HepG2 (cell line): ENCODE data around the gene ADH4. TPM values are rescaled to one million over a fixed set of nuclear protein-coding genes. Genes with fewer than 3 reads are reported as not detected.

Source experiments
- CBX5 ChIP-seq: sonication (generic); formaldehyde crosslinking; IDR thresholded peaks from 2 replicates; pipeline ENCODE4 v1.4.0; 2020; ENCODE audit warnings: missing genetic modification reagents, borderline replicate concordance
- CCAR2 ChIP-seq: fragments of 200-400 bp; formaldehyde crosslinking; optimal IDR thresholded peaks from 2 replicates; pipeline ENCODE3; 2018; ENCODE audit warnings: low read depth, mild to moderate bottlenecking, low read length, moderate library complexity
- CEBPB ChIP-seq: IDR thresholded peaks from 2 replicates; pipeline ENCODE4 v1.6.1; 2011; ENCODE audit warnings: low read depth, low read length, improper control_type of control experiment, borderline replicate concordance
- FOXO1 ChIP-seq: sonication (generic); formaldehyde crosslinking; IDR thresholded peaks from 2 replicates; pipeline ENCODE4 v1.4.0; 2020; ENCODE audit warnings: missing genetic modification reagents
- KLF15 ChIP-seq: sonication (generic); formaldehyde crosslinking; IDR thresholded peaks from 2 replicates; pipeline ENCODE4 v1.8.1; 2023; ENCODE audit warnings: borderline replicate concordance, mild to moderate bottlenecking, inconsistent platforms, missing genetic modification reagents, mixed read lengths
- KMT2B ChIP-seq: IDR thresholded peaks from 2 replicates; pipeline ENCODE4 v1.6.1; 2016; ENCODE audit warnings: missing genetic modification reagents, missing compliant biosample characterization
- NFKBIZ ChIP-seq: IDR thresholded peaks from 2 replicates; pipeline ENCODE4 v1.6.1; 2018; ENCODE audit warnings: missing genetic modification reagents, missing compliant biosample characterization
- PRDM15 ChIP-seq: sonication (generic); formaldehyde crosslinking; IDR thresholded peaks from 2 replicates; pipeline ENCODE4 v1.4.0; 2020; ENCODE audit warnings: missing genetic modification reagents
- RERE ChIP-seq: IDR thresholded peaks from 2 replicates; pipeline ENCODE4 v1.6.1; 2016; ENCODE audit warnings: low read depth, missing genetic modification reagents, missing compliant biosample characterization
- SKI ChIP-seq: fragments of 450-650 bp; IDR thresholded peaks from one replicate; pipeline ENCODE4 v1.6.1; 2018; ENCODE audit warnings: mild to moderate bottlenecking; ENCODE audit not compliant: partially characterized antibody
- SNAI1 ChIP-seq: sonication (generic); formaldehyde crosslinking; IDR thresholded peaks from 2 replicates; pipeline ENCODE4 v1.5.0; 2020; ENCODE audit warnings: mild to moderate bottlenecking, missing genetic modification reagents, borderline replicate concordance
- SOX5 ChIP-seq: IDR thresholded peaks from 2 replicates; pipeline ENCODE4 v1.6.1; 2016; ENCODE audit warnings: borderline replicate concordance
- ZBTB21 ChIP-seq: sonication (generic); formaldehyde crosslinking; IDR thresholded peaks from 2 replicates; pipeline ENCODE4 v1.4.0; 2020; ENCODE audit warnings: missing genetic modification reagents
- ZC3H13 ChIP-seq: sonication (generic); formaldehyde crosslinking; IDR thresholded peaks from 2 replicates; pipeline ENCODE4 v1.8.1; 2023; ENCODE audit warnings: mild to moderate bottlenecking, missing genetic modification reagents, moderate library complexity
- ZNF276 ChIP-seq: sonication (generic); formaldehyde crosslinking; IDR thresholded peaks from 2 replicates; pipeline ENCODE4 v1.4.0; 2020; ENCODE audit warnings: mild to moderate bottlenecking, low read depth, missing genetic modification reagents
- ZNF484 ChIP-seq: sonication (generic); formaldehyde crosslinking; IDR thresholded peaks from 2 replicates; pipeline ENCODE4 v1.5.1; 2020; ENCODE audit warnings: mild to moderate bottlenecking, low read depth, missing genetic modification reagents, borderline replicate concordance
- ZNF761 ChIP-seq: sonication (generic); formaldehyde crosslinking; conservative IDR thresholded peaks from 2 replicates; pipeline ENCODE4 v1.4.0; 2020; ENCODE audit warnings: mild to moderate bottlenecking, missing genetic modification reagents
- ZNF784 ChIP-seq: sonication (generic); formaldehyde crosslinking; IDR thresholded peaks from 2 replicates; pipeline ENCODE4 v1.5.1; 2020; ENCODE audit warnings: missing genetic modification reagents, mild to moderate bottlenecking, borderline replicate concordance
- ZSCAN29 ChIP-seq: sonication (generic); formaldehyde crosslinking; conservative IDR thresholded peaks from 2 replicates; pipeline ENCODE4 v1.4.0; 2020; ENCODE audit warnings: mild to moderate bottlenecking, missing genetic modification reagents
- polyA plus RNA-seq, 8 experiments: library from polyadenylated mRNA; depleted of rRNA in 3 of 8; stranded (reverse) in 7 of 8; unstranded in 1 of 8; fragments of >200 nt; fragmentation: Illumina TruSeq in 4 of 8; extraction: Trizol in 4 of 8; gene quantifications; 2 replicates each; pipeline versions ENCODE4 v1.2.1 to v1.2.3, GENCODE V29; 2011 to 2016; ENCODE audit warnings: low read depth in 4 of 8, missing spikeins in 1 of 8, mixed read lengths in 1 of 8; ENCODE audit not compliant: insufficient read depth in 1 of 8
- total RNA-seq, 5 experiments: library from RNA; depleted of rRNA; stranded (reverse); fragments of >200 nt; fragmentation: Illumina TruSeq; extraction: Trizol; gene quantifications; 2 replicates each; pipeline ENCODE4 v1.2.3, GENCODE V29; 2016; ENCODE audit warnings: low read depth in 1 of 5

The ADH4 gene
- total and polyA plus RNA-seq, 2 of the 13 experiments (the other 11 are each of a cell fraction or from before 2014, with no cell fraction given): 24.3 to 31.1 TPM

- TF ChIP-seq RERE (peak; percentile 98), KLF15 (CRISPR knock-in tag) (no peak), NFKBIZ (CRISPR knock-in tag) (peak; percentile 89), SNAI1 (CRISPR knock-in tag) (no peak; the same call in 1 of the 2 replicates), FOXO1 (CRISPR knock-in tag) (peak; percentile 99), ZNF484 (CRISPR knock-in tag) (no peak), ZNF784 (peak; percentile 40; the same call in 1 of the 2 replicates), CCAR2 (no peak), PRDM15 (CRISPR knock-in tag) (no peak), CEBPB (peak; percentile 89), SOX5 (peak; percentile 99), ZNF276 (CRISPR knock-in tag) (no peak), ZC3H13 (no peak), SKI (peak; percentile 93), ZSCAN29 (CRISPR knock-in tag) (0 out of 2 replicates have a peak, but pooled peaks have one; percentile 24), CBX5 (CRISPR knock-in tag) (no peak), ZNF761 (CRISPR knock-in tag) (peak; percentile 72; the same call in 1 of the 2 replicates), KMT2B (CRISPR knock-in tag) (peak; percentile 53; the same call in 1 of the 2 replicates), ZBTB21 (CRISPR knock-in tag) (peak; percentile 52; the same call in 1 of the 2 replicates)
Measured at GRCh38 chr4:99157478-99157935, 13.4 kb upstream of the ADH4 start (continued).
